HG03520 (cell line): ENCODE measurements around the gene GNPDA1.

Source experiments
- ATAC-seq: cut with Tn5 transposase; IDR thresholded peaks from one replicate; pipeline ENCODE4 v1.9.1; 2021; ENCODE audit warnings: mild to moderate bottlenecking, moderate library complexity; ENCODE audit not compliant: unreplicated experiment

The GNPDA1 gene

GRCh38 chr5:141995656-141996055 lies 17.2 kb downstream of the GNPDA1 start:
- ATAC-seq, result no peak

- ATAC-seq, result no peak
These were observed 18.2 kb downstream of the GNPDA1 start for GRCh38 chr5:141994511-141995136.

- ATAC-seq, result no peak
These were observed 20.4 kb downstream of the GNPDA1 start for GRCh38 chr5:141992349-141992963.

GRCh38 chr5:141989720-141990119 lies 23.1 kb downstream of the GNPDA1 start:
- no peak for ATAC-seq

- no peak for ATAC-seq
These were observed 26.8 kb downstream of the GNPDA1 start for GRCh38 chr5:141986072-141986471.

GRCh38 chr5:141982626-141983025 lies 30.2 kb downstream of the GNPDA1 start:
- ATAC-seq, result no peak

- ATAC-seq, result no peak
These were observed 34.4 kb downstream of the GNPDA1 start for GRCh38 chr5:141978389-141978788.

GRCh38 chr5:141976176-141976575 lies 36.7 kb downstream of the GNPDA1 start:
- no peak for ATAC-seq

- no peak for ATAC-seq
These were observed 38.8 kb downstream of the GNPDA1 start for GRCh38 chr5:141973871-141974595.

GRCh38 chr5:141969783-141970771 lies 42.8 kb downstream of the GNPDA1 start:
- peak; percentile 47 for ATAC-seq

- ATAC-seq, result peak; percentile 89
These were observed 43.8 kb downstream of the GNPDA1 start, which contains the start of gene RNF14 for GRCh38 chr5:141968914-141969608. RNF14 (plus strand) TSS chr5:141969105; CDS start chr5:141973589, 4,484 bp downstream.

GRCh38 chr5:141966963-141967333 lies 45.9 kb downstream of the GNPDA1 start:
- ATAC-seq, result no peak

GRCh38 chr5:141966275-141966962 lies 46.4 kb downstream of the GNPDA1 start:
- ATAC-seq, result no peak

- ATAC-seq, result no peak
These were observed 47.8 kb downstream of the GNPDA1 start for GRCh38 chr5:141965071-141965470.

GRCh38 chr5:141963701-141964100 lies 49.1 kb downstream of the GNPDA1 start:
- ATAC-seq, result no peak

- no peak for ATAC-seq
These were observed 51.4 kb downstream of the GNPDA1 start for GRCh38 chr5:141961466-141961865.

GRCh38 chr5:141960449-141961323 lies 52.1 kb downstream of the GNPDA1 start:
- peak; percentile 87 for ATAC-seq

GRCh38 chr5:141960018-141960417 lies 52.8 kb downstream of the GNPDA1 start:
- no peak for ATAC-seq
